Stomach (tissue), 9 donors: ENCODE data around the gene NKIRAS2. TPM values are rescaled to one million over a fixed set of nuclear protein-coding genes. Genes with fewer than 3 reads are reported as not detected.

ENCODE experiments used
- DNase-seq, 2 donors: peaks; one replicate each; pipeline versions ENCODE4 v3.0.0 to v3.0.0-alpha.2; 2013 to 2019
- H3K27ac ChIP-seq, 5 donors: fragments of 200-600 bp in 4 of 5; sonication (generic) in 4 of 5; one replicate each; pipeline ENCODE4 v1.5.1; 2013 to 2019; ENCODE audit warnings: mild to moderate bottlenecking in 1 of 5, moderate library complexity in 1 of 5
- H3K27me3 ChIP-seq, 3 donors: fragments of 200-600 bp; sonication (generic); one replicate each; pipeline ENCODE4 v1.5.1; 2017 to 2019; ENCODE audit warnings: mixed run types in 1 of 3
- H3K36me3 ChIP-seq, 4 donors: fragments of 200-600 bp; sonication (generic); 1 replicate in 3 of 4; 2 replicates in 1 of 4; pipeline ENCODE4 v1.5.1; 2016 to 2019
- H3K4me1 ChIP-seq, 4 donors: fragments of 200-600 bp; sonication (generic); one replicate each; pipeline ENCODE4 v1.5.1; 2016 to 2019
- H3K4me3 ChIP-seq, 4 donors: fragments of 200-600 bp; sonication (generic) in 3 of 4; one replicate each; pipeline ENCODE4 v1.5.1; 2016 to 2019; ENCODE audit warnings: mild to moderate bottlenecking in 1 of 4
- H3K9me3 ChIP-seq, 4 donors: fragments of 200-600 bp; sonication (generic); one replicate each; pipeline ENCODE4 v1.5.1; 2016 to 2019
- EP300 ChIP-seq: sonication (generic); formaldehyde crosslinking; IDR thresholded peaks from one replicate; pipeline ENCODE4 v1.6.1; 2017; ENCODE audit warnings: antibody characterized with exemption
- POLR2A ChIP-seq, 4 donors: fragments of 450-650 bp; IDR thresholded peaks; one replicate each; pipeline ENCODE4 v1.6.1; 2016; ENCODE audit warnings: antibody characterized with exemption in 4 of 4, control low read depth in 2 of 4, mild to moderate bottlenecking in 1 of 4, moderate library complexity in 1 of 4
- POLR2AphosphoS5 ChIP-seq, 3 donors: sonication (generic); formaldehyde crosslinking; IDR thresholded peaks; one replicate each; pipeline ENCODE4 v1.6.1; 2016; ENCODE audit warnings: antibody characterized with exemption in 3 of 3
- WGBS, 5 donors: extraction: QIAGEN DNeasy Blood & Tissue Kit in 3 of 5; methylation state at CpG; one replicate each; pipeline versions ENCODE4 v1.1.5 to v1.1.7; 2013 to 2018; 5-methylcytosine and 5-hydroxymethylcytosine counted together
- intact Hi-C: fragments of 100-400 bp; cut with DNase I; formaldehyde crosslinking; loops from one replicate; pipeline ENCODE4 v1.15.1; 2023; ENCODE audit warnings: low total_unique reads
- polyA plus RNA-seq, 3 donors: library from polyadenylated mRNA; stranded (reverse); fragments of 200-250 nt; gene quantifications; one replicate each; pipeline ENCODE4 v1.2.3, GENCODE V29; 2013
- total RNA-seq, 5 donors: library from RNA; depleted of rRNA; stranded (reverse); fragments of >200 nt; gene quantifications; one replicate each; pipeline versions ENCODE4 v1.1.0 to v1.2.3, GENCODE V29; 2014 to 2016
- TF ChIP-seq, protein P1 (sequence below), 7 experiments: fragments of 450-650 bp in 4 of 7; fragments of 200-600 bp in 3 of 7; sonication (generic) in 3 of 7; IDR thresholded peaks; one replicate each; pipeline ENCODE4 v1.5.1; 2016 to 2019; ENCODE audit warnings: antibody characterized with exemption in 7 of 7, control low read depth in 2 of 7, mild to moderate bottlenecking in 1 of 7
- donor health status: healthy with polysubstance abuse.
- donor health status: Bipolar disorder and iron deficiency.
- donor health status: healthy.

The NKIRAS2 gene
- total and polyA plus RNA-seq, 8 donors = 7.5 to 28.5 (median 20.8) TPM

DNA sequence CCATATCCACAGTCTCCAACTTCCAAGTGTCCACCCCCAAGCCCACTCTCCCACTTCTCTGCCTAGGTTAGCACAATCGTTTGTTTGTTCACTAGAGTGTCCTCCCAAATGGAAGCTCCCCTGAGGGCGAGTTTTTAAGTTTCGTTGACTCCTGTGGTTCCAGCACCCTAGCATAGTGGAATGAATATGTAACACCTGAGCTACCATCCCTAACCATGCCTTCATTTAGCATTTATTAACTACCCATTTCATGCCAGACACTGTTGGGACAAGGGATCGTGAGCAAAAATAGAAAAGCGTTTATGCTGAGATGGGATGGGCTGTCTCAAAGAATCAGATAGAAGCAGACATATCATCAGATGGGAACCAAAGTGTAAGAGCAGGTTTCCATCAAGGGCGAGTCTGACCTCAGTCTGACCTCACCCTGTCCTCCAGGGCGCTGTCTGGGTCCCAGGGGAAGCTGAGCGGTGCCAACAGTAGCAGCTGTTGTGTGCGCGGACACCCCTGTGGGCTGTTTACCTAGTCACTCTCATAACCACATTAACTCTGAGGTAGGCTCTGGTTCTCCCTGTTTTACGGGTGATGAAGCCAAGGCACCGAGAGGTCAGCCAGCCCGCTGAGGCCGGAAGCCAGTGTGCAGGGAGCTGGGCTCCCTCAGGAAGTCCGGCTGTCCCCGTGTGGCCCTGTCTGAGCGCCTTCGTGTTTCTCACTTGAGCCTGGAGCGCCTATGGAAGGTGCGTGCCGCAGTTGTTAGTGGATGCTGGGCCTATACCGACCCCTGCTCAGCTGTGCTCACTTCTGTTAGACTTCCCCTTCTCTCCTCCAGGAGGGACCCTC lies 47.1 kb upstream of the NKIRAS2 start:
- intact Hi-C loops = no loop called here
- H3K9me3 ChIP-seq = no peaks in the 10 kb centered on the region
- TF ChIP-seq POLR2AphosphoS5 (IDR thresholded peaks at IDR 0.05) (peak in 2 of 3 donors; percentile 18 to 48), POLR2A (IDR thresholded peaks at IDR 0.05) (no peak)
- H3K27ac ChIP-seq = peak overlapping the region; percentile 62 to 74 (median 70)
- no peaks in the 10 kb centered on the region for H3K27me3 ChIP-seq
- WGBS, 5 donors = 29 to 68% (median 35%) methylated on average over 14 to 22 of the region's 22 CpGs
- peaks cover 26 to 94% (median 67%) of the 10 kb centered on the region in 4 donors for H3K4me1 ChIP-seq
- peak; percentile 68 to 82 for DNase-seq
- H3K4me3 ChIP-seq = no peak overlapping the region
- peaks cover 43 to 99% (median 96%) of the 10 kb centered on the region in 4 donors for H3K36me3 ChIP-seq

DNA sequence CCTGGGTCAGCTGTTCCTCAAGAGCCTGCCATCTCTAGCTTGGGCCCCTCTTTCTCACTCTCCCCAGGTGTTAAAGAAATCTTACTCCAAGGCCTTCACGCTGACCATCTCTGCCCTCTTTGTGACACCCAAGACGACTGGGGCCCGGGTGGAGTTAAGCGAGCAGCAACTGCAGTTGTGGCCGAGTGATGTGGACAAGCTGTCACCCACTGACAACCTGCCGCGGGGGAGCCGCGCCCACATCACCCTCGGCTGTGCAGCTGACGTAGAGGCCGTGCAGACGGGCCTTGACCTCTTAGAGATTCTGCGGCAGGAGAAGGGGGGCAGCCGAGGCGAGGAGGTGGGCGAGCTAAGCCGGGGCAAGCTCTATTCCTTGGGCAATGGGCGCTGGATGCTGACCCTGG lies 46.5 kb upstream of the NKIRAS2 start:
- DNase-seq = no peak
- WGBS, 5 donors = 40 to 62% (median 50%) methylated on average over 11 to 19 of the region's 19 CpGs
- TF ChIP-seq POLR2AphosphoS5 (IDR thresholded peaks at IDR 0.05) (no peak), EP300 (no peak), POLR2A (IDR thresholded peaks at IDR 0.05) (no peak)
- TF ChIP-seq, protein P1, sequence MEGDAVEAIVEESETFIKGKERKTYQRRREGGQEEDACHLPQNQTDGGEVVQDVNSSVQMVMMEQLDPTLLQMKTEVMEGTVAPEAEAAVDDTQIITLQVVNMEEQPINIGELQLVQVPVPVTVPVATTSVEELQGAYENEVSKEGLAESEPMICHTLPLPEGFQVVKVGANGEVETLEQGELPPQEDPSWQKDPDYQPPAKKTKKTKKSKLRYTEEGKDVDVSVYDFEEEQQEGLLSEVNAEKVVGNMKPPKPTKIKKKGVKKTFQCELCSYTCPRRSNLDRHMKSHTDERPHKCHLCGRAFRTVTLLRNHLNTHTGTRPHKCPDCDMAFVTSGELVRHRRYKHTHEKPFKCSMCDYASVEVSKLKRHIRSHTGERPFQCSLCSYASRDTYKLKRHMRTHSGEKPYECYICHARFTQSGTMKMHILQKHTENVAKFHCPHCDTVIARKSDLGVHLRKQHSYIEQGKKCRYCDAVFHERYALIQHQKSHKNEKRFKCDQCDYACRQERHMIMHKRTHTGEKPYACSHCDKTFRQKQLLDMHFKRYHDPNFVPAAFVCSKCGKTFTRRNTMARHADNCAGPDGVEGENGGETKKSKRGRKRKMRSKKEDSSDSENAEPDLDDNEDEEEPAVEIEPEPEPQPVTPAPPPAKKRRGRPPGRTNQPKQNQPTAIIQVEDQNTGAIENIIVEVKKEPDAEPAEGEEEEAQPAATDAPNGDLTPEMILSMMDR (IDR thresholded peaks at IDR 0.05) = no peak
- intact Hi-C loops = no loop called here
- peak overlapping the region; percentile 62 to 74 (median 70) for H3K27ac ChIP-seq
- peaks cover 22 to 93% (median 67%) of the 10 kb centered on the region in 4 donors for H3K4me1 ChIP-seq
- no peaks in the 10 kb centered on the region for H3K9me3 ChIP-seq
- no peak overlapping the region for H3K4me3 ChIP-seq
- H3K36me3 ChIP-seq = peaks cover 47 to 100% (median 96%) of the 10 kb centered on the region in 4 donors
- no peaks in the 10 kb centered on the region for H3K27me3 ChIP-seq

DNA sequence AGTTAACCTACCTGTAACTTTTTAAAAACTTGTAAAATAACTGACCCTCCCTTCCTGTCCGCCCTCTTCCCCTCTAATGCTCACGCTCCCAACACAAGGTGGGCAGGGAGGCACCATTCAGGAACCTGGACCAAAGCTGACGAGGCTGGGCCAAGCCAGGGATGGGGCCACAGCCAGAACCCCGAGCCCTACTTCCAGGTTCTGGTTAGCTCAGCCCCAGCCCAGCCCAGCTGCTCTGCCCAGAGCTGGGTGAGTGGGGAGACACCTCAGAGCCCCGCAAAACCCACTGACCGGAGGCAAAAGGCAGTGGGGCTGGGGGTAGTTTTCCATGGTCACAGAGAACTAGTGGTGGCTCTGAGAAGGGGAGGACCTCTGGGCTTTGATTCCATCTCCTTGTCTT lies 45.9 kb upstream of the NKIRAS2 start:
- no peak overlapping the region for H3K4me3 ChIP-seq
- no peaks in the 10 kb centered on the region for H3K27me3 ChIP-seq
- peaks cover 22 to 88% (median 64%) of the 10 kb centered on the region in 4 donors for H3K4me1 ChIP-seq
- H3K36me3 ChIP-seq = peaks cover 52 to 100% (median 96%) of the 10 kb centered on the region in 4 donors
- H3K9me3 ChIP-seq = no peaks in the 10 kb centered on the region
- DNase-seq = no peak
- no peak for TF ChIP-seq EP300
- WGBS, 5 donors = 80 to 89% (median 86%) methylated on average over 6 of the region's 6 CpGs
- H3K27ac ChIP-seq = peak overlapping the region; percentile 11 to 74 (median 70)
- intact Hi-C loops = no loop called here

DNA sequence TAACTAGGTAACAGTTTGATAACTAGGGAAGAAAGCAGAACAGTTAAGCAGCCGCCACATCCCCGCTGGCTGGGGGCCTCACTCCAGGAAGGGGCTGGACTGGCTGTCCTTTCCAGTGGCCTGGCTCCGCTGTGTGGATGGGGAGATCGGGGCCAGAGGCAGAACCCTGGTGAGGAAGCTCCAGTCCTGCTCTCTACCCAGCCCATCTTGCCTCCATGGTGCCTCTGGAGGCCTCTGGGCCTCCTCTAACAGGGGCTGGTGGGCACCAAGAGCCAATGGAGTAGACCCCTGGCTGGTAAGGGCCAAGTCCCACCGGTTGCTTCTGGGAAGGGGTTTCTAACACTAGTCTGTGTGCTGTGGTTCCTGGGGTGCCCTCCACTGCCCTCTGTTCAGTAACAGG lies 45.2 kb upstream of the NKIRAS2 start:
- intact Hi-C loops = no loop called here
- peaks cover 54 to 99% (median 96%) of the 10 kb centered on the region in 4 donors for H3K36me3 ChIP-seq
- H3K4me3 ChIP-seq = no peak overlapping the region
- TF ChIP-seq POLR2A (IDR thresholded peaks at IDR 0.05) (no peak), EP300 (no peak), POLR2AphosphoS5 (IDR thresholded peaks at IDR 0.05) (no peak)
- TF ChIP-seq, protein P1 (IDR thresholded peaks at IDR 0.05) = no peak
- no peaks in the 10 kb centered on the region for H3K9me3 ChIP-seq
- H3K27me3 ChIP-seq = no peaks in the 10 kb centered on the region
- peaks cover 22 to 82% (median 60%) of the 10 kb centered on the region in 4 donors for H3K4me1 ChIP-seq
- no peak for DNase-seq
- peak overlapping the region in 3 of 5 donors; percentile 49 to 74 (median 70) for H3K27ac ChIP-seq
- 87 to 94% (median 92%) methylated on average over 3 to 5 of the region's 5 CpGs for WGBS, 5 donors

DNA sequence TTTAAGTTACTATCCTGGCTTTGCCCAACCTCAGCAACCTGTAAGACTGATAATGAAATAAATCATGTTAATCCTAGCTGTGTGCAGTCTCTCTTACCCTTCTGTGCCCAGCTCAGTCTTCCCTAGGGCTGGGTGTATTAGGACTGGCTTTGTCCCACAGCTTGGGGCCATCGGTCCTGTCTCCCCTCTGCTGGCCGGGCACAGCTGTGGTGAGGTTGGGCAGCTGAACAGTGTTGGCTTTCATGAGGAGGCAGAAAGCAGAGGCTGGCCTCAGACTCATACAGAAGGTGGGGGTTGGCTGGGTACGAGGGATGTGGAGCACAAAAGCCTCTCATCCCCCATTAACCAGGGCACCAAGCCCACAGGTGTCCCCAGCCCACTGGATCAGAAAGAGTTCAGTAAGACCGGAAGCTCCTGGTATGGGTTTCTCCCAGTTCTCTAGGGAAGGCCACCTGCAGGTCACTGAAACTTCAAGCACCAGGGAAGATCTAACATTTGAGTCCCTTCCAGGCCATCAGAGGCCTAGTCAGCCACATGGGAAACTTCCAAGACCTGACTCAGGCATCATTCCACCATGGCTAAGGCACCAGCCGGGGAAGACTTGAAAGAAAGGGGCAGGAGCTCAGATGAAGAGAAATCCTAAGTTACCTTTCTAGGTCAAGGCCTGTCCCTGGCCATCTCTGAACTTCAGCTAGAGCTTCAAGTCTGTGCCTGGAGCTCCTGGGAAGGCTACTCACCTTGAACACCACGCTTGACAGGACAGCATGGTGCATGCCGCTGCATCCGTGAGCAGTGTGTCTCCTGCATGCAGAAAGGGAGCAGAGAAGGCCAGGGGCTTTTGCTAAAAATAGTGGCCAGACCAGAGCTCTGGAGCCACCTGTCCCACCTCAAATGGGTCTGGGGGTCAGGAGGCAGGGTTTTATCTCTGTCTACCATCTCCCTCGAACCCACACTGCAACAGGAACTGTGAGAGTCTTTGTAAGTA lies 44.5 kb upstream of the NKIRAS2 start:
- no peak for DNase-seq
- Histone ChIP-seq H3K27ac (peak overlapping the region in 4 of 5 donors; percentile 6 to 74 (median 60)), H3K4me3 (no peak overlapping the region), H3K9me3 (no peaks in the 10 kb centered on the region), H3K4me1 (peaks cover 22 to 75% (median 57%) of the 10 kb centered on the region in 4 donors), H3K36me3 (peaks cover 57 to 100% (median 98%) of the 10 kb centered on the region in 4 donors), H3K27me3 (no peaks in the 10 kb centered on the region)
- WGBS, 5 donors = 85 to 90% (median 88%) methylated on average over 8 to 9 of the region's 9 CpGs
- TF ChIP-seq, protein P1 (IDR thresholded peaks at IDR 0.05) = no peak
- TF ChIP-seq POLR2AphosphoS5 (IDR thresholded peaks at IDR 0.05) (no peak), POLR2A (IDR thresholded peaks at IDR 0.05) (no peak), EP300 (no peak)
- intact Hi-C loops = no loop called here
